CD4-positive, alpha-beta T cell treated with Interleukin-6 at 100 ng/mL for 8 hours (primary cell): ENCODE measurements around the gene GGA1.

Source experiments
- DNase-seq: peaks from one replicate; pipeline ENCODE4 v3.0.0-alpha.2; 2020; ENCODE audit warnings: mixed read lengths, low spot score

GGA1 gene

GRCh38 chr22:37674951-37675929 lies 66.6 kb downstream of the GGA1 start, which contains the start of gene LGALS1:
Gene LGALS1, plus strand, starts transcription at chr22:37675636. Its CDS starts 67 bp downstream, at chr22:37675703.
- DNase-seq: peak; percentile 71

GRCh38 chr22:37675930-37676735 lies 67.5 kb downstream of the GGA1 start:
- DNase-seq: no peak

GRCh38 chr22:37676736-37677492 lies 68.3 kb downstream of the GGA1 start:
- DNase-seq: peak; percentile 93

- no peak for DNase-seq
Measured at GRCh38 chr22:37677493-37677974, 68.9 kb downstream of the GGA1 start.

GRCh38 chr22:37678372-37678771 lies 69.7 kb downstream of the GGA1 start:
- no peak for DNase-seq

- DNase-seq: no peak
Measured at GRCh38 chr22:37679670-37680069, 71.0 kb downstream of the GGA1 start.

GRCh38 chr22:37680191-37680851 lies 71.7 kb downstream of the GGA1 start:
- DNase-seq: no peak

- no peak for DNase-seq
Measured at GRCh38 chr22:37681001-37681424, 72.4 kb downstream of the GGA1 start.

GRCh38 chr22:37681556-37682049 lies 73.0 kb downstream of the GGA1 start:
- DNase-seq: peak; percentile 79
